Measurements from ENCODE around the gene GLUD1.
"Not testable (repeated sequence)": the region's sequence is repeated elsewhere in the genome, so short reads cannot be mapped to it uniquely, and the experiment has no call there.

GRCh38 chr10:87143109-87143418 lies 48.4 kb upstream of the GLUD1 start:
- TF ChIP-seq SP1 (IDR thresholded peaks at IDR 0.05); NFRKB (IDR thresholded peaks at IDR 0.05); FOXK2 (IDR thresholded peaks at IDR 0.05); FOXM1 (IDR thresholded peaks at IDR 0.05; ENCODE audit: borderline replicate concordance); PKNOX1 (IDR thresholded peaks at IDR 0.05); SUZ12 (IDR thresholded peaks at IDR 0.05); FOXA1 (IDR thresholded peaks at IDR 0.05); BHLHE40 (IDR thresholded peaks at IDR 0.05; ENCODE audit: borderline replicate concordance); ELF4 (IDR thresholded peaks at IDR 0.05): not testable (repeated sequence)
